Activated T-helper 1 cell treated with anti-CD3 and anti-CD28 coated beads, Interleukin-12 subunit alpha, Interleukin-12 subunit beta, Interleukin-2, Interleukin-4 antibody, amounts not matched to agents 30 ng/mL and 10 ng/mL and 1 ng/mL, durations not matched to agents 14 hours and 24 hours and 36 hours (primary cell): Measurements from ENCODE around the gene L1CAM. TPM values are rescaled to one million over a fixed set of nuclear protein-coding genes. Genes with fewer than 3 reads are reported as not detected.

Experiments
- DNase-seq: peaks from one replicate; pipeline ENCODE4 v3.0.0; 2021; ENCODE audit warnings: low spot score
- H3K27ac Mint-ChIP-seq: one replicate; pipeline ENCODE4 v1.8.0; 2021; ENCODE audit warnings: mild to moderate bottlenecking, mixed read lengths
- H3K27me3 Mint-ChIP-seq: one replicate; pipeline ENCODE4 v1.8.0; 2022; ENCODE audit warnings: mild to moderate bottlenecking, moderate library complexity, mixed read lengths; ENCODE audit not compliant: insufficient read depth
- H3K36me3 Mint-ChIP-seq: one replicate; pipeline ENCODE4 v1.8.0; 2021; ENCODE audit warnings: low read depth, mixed read lengths
- H3K4me1 Mint-ChIP-seq: one replicate; pipeline ENCODE4 v1.8.0; 2021; ENCODE audit warnings: low read depth, mixed read lengths
- H3K4me3 Mint-ChIP-seq: one replicate; pipeline ENCODE4 v1.8.0; 2021; ENCODE audit warnings: mild to moderate bottlenecking, moderate library complexity, mixed read lengths
- H3K9me3 Mint-ChIP-seq: one replicate; pipeline ENCODE4 v1.8.0; 2021; ENCODE audit warnings: mixed read lengths
- intact Hi-C: fragments of 100-400 bp; cut with micrococcal nuclease; formaldehyde crosslinking; loops from one replicate; pipeline ENCODE4 v1.15.1; 2024
- total RNA-seq: library from RNA; stranded (reverse); gene quantifications from 2 replicates; pipeline ENCODE4 v1.2.3, GENCODE V29; 2022

L1CAM gene
- total RNA-seq, 1 donor from 2014 or later: 1.7 TPM

GRCh38 chrX:153876112-153876491, 9.9 kb downstream of the L1CAM start:
- intact Hi-C loops: loop anchor here (5.0 kb wide), 1 partner anchor 59 kb away; no protein-coding TSS in a partner anchor
- peaks cover 5% of the 10 kb centered on the region for H3K27me3 Mint-ChIP-seq
- peak overlapping the region; percentile 19 for H3K4me3 Mint-ChIP-seq
- H3K4me1 Mint-ChIP-seq: peaks cover 24% of the 10 kb centered on the region
- peak overlapping the region; percentile 40 for H3K27ac Mint-ChIP-seq
- DNase-seq: no peak
- H3K9me3 Mint-ChIP-seq: no peaks in the 10 kb centered on the region
- H3K36me3 Mint-ChIP-seq: no peaks in the 10 kb centered on the region

- no peaks in the 10 kb centered on the region for H3K36me3 Mint-ChIP-seq
- intact Hi-C loops: loop anchor here (1.0 to 5.0 kb wide), 2 partner anchors 58 to 94 kb away; no protein-coding TSS in a partner anchor
- H3K4me3 Mint-ChIP-seq: no peak overlapping the region
- H3K9me3 Mint-ChIP-seq: no peaks in the 10 kb centered on the region
- H3K4me1 Mint-ChIP-seq: peaks cover 24% of the 10 kb centered on the region
- peaks cover 5% of the 10 kb centered on the region for H3K27me3 Mint-ChIP-seq
- peak; percentile 54 for DNase-seq
- no peak overlapping the region for H3K27ac Mint-ChIP-seq
Measured at GRCh38 chrX:153875391-153876111, 10.4 kb downstream of the L1CAM start.

GRCh38 chrX:153874366-153875125, 11.4 kb downstream of the L1CAM start:
- Mint-ChIP-seq H3K27ac (peak overlapping the region; percentile 18), H3K9me3 (no peaks in the 10 kb centered on the region), H3K36me3 (no peaks in the 10 kb centered on the region), H3K4me3 (no peak overlapping the region), H3K4me1 (peaks cover 24% of the 10 kb centered on the region), H3K27me3 (peaks cover 2% of the 10 kb centered on the region)
- DNase-seq: no peak
- intact Hi-C loops: loop anchor here (1.0 to 5.0 kb wide), 2 partner anchors 57 to 95 kb away; no protein-coding TSS in a partner anchor

GRCh38 chrX:153874085-153874365, 11.9 kb downstream of the L1CAM start:
- Mint-ChIP-seq H3K27me3 (peaks cover 2% of the 10 kb centered on the region), H3K4me3 (no peak overlapping the region), H3K36me3 (no peaks in the 10 kb centered on the region), H3K9me3 (no peaks in the 10 kb centered on the region), H3K27ac (no peak overlapping the region), H3K4me1 (peaks cover 19% of the 10 kb centered on the region)
- DNase-seq: no peak
- intact Hi-C loops: no loop called here

- Mint-ChIP-seq H3K36me3 (no peaks in the 10 kb centered on the region), H3K27me3 (peaks cover 2% of the 10 kb centered on the region), H3K27ac (no peak overlapping the region), H3K4me1 (peaks cover 13% of the 10 kb centered on the region), H3K4me3 (no peak overlapping the region), H3K9me3 (no peaks in the 10 kb centered on the region)
- intact Hi-C loops: no loop called here
- DNase-seq: no peak
Measured at GRCh38 chrX:153873282-153874084, 12.5 kb downstream of the L1CAM start.

GRCh38 chrX:153871946-153872878, 13.8 kb downstream of the L1CAM start:
- Mint-ChIP-seq H3K27ac (no peak overlapping the region), H3K36me3 (no peaks in the 10 kb centered on the region), H3K27me3 (peaks cover 2% of the 10 kb centered on the region), H3K4me1 (peaks cover 5% of the 10 kb centered on the region), H3K4me3 (no peak overlapping the region), H3K9me3 (no peaks in the 10 kb centered on the region)
- intact Hi-C loops: no loop called here
- DNase-seq: no peak

- DNase-seq: no peak
- Mint-ChIP-seq H3K27ac (no peak overlapping the region), H3K9me3 (no peaks in the 10 kb centered on the region), H3K4me1 (peaks cover 5% of the 10 kb centered on the region), H3K4me3 (no peak overlapping the region), H3K36me3 (no peaks in the 10 kb centered on the region), H3K27me3 (peaks cover 2% of the 10 kb centered on the region)
- intact Hi-C loops: no loop called here
Measured at GRCh38 chrX:153871451-153871850, 14.5 kb downstream of the L1CAM start.

- H3K4me1 Mint-ChIP-seq: no peaks in the 10 kb centered on the region
- no peak overlapping the region for H3K4me3 Mint-ChIP-seq
- no peaks in the 10 kb centered on the region for H3K9me3 Mint-ChIP-seq
- H3K36me3 Mint-ChIP-seq: no peaks in the 10 kb centered on the region
- no peak overlapping the region for H3K27ac Mint-ChIP-seq
- H3K27me3 Mint-ChIP-seq: peaks cover 2% of the 10 kb centered on the region
- intact Hi-C loops: no loop called here
- no peak for DNase-seq
Measured at GRCh38 chrX:153870791-153871360, 15.1 kb downstream of the L1CAM start.

- DNase-seq: no peak
- Mint-ChIP-seq H3K4me3 (no peak overlapping the region), H3K36me3 (no peaks in the 10 kb centered on the region), H3K27me3 (peaks cover 2% of the 10 kb centered on the region), H3K4me1 (no peaks in the 10 kb centered on the region), H3K9me3 (no peaks in the 10 kb centered on the region), H3K27ac (no peak overlapping the region)
- intact Hi-C loops: no loop called here
Measured at GRCh38 chrX:153870288-153870690, 15.7 kb downstream of the L1CAM start.

GRCh38 chrX:153869473-153870287, 16.3 kb downstream of the L1CAM start:
- intact Hi-C loops: no loop called here

GRCh38 chrX:153868576-153869472, 17.1 kb downstream of the L1CAM start:
- H3K4me3 Mint-ChIP-seq: no peak overlapping the region
- intact Hi-C loops: no loop called here
- no peak overlapping the region for H3K27ac Mint-ChIP-seq
- H3K4me1 Mint-ChIP-seq: no peaks in the 10 kb centered on the region
- no peaks in the 10 kb centered on the region for H3K27me3 Mint-ChIP-seq
- no peaks in the 10 kb centered on the region for H3K36me3 Mint-ChIP-seq
- DNase-seq: no peak
- H3K9me3 Mint-ChIP-seq: no peaks in the 10 kb centered on the region

More at GRCh38 chrX:153869473-153870287, 16.3 kb downstream of the L1CAM start:
- Mint-ChIP-seq H3K4me1 (no peaks in the 10 kb centered on the region), H3K27me3 (peaks cover 2% of the 10 kb centered on the region), H3K9me3 (no peaks in the 10 kb centered on the region), H3K36me3 (no peaks in the 10 kb centered on the region), H3K4me3 (no peak overlapping the region), H3K27ac (no peak overlapping the region)
- no peak for DNase-seq
